GM19467 (cell line): Measurements from ENCODE around the gene ZNF653.

Experiments
- ATAC-seq: cut with Tn5 transposase; IDR thresholded peaks from one replicate; pipeline ENCODE4 v1.9.1; 2021; ENCODE audit warnings: mild to moderate bottlenecking, moderate library complexity; ENCODE audit not compliant: unreplicated experiment

The ZNF653 gene

GRCh38 chr19:11519138-11519537 is 13.5 kb upstream of the ZNF653 start:
- ATAC-seq, result no peak

GRCh38 chr19:11513946-11514345 is 8.3 kb upstream of the ZNF653 start:
- ATAC-seq, result no peak

- ATAC-seq, result no peak
These were observed 4.8 kb upstream of the ZNF653 start for GRCh38 chr19:11510444-11510843.

GRCh38 chr19:11507370-11508078 is 1.9 kb upstream of the ZNF653 start:
- no peak for ATAC-seq

- no peak for ATAC-seq
These were observed 1.3 kb upstream of the ZNF653 start for GRCh38 chr19:11506967-11507366.

- peak; percentile 13 for ATAC-seq
These were observed 489 bp upstream of the ZNF653 start for GRCh38 chr19:11506101-11506555.

GRCh38 chr19:11505032-11505503 is 571 bp downstream of the ZNF653 start:
- peak; percentile 76 for ATAC-seq

GRCh38 chr19:11504502-11505031 is 1.1 kb downstream of the ZNF653 start:
- no peak for ATAC-seq

- ATAC-seq, result no peak
These were observed 5.7 kb downstream of the ZNF653 start for GRCh38 chr19:11499890-11500420.

GRCh38 chr19:11499220-11499726 is 6.4 kb downstream of the ZNF653 start:
- ATAC-seq, result no peak

GRCh38 chr19:11496391-11497163 is 9.1 kb downstream of the ZNF653 start:
- no peak for ATAC-seq

- ATAC-seq, result no peak
These were observed 9.8 kb downstream of the ZNF653 start for GRCh38 chr19:11495885-11496284.

GRCh38 chr19:11495481-11495880 is 10.2 kb downstream of the ZNF653 start:
- ATAC-seq, result no peak

GRCh38 chr19:11494634-11495285 is 10.9 kb downstream of the ZNF653 start:
- no peak for ATAC-seq

- ATAC-seq, result no peak
These were observed 16.3 kb downstream of the ZNF653 start for GRCh38 chr19:11489378-11489777.

GRCh38 chr19:11486661-11487503 is 18.8 kb downstream of the ZNF653 start:
- ATAC-seq, result no peak

GRCh38 chr19:11485245-11485837 is 20.3 kb downstream of the ZNF653 start:
- ATAC-seq, result no peak

- ATAC-seq, result no peak
These were observed 22.1 kb downstream of the ZNF653 start for GRCh38 chr19:11483366-11484111.
